GM18519 (cell line): ENCODE measurements around the gene TRIM9.

Source experiments
- ATAC-seq: cut with Tn5 transposase; IDR thresholded peaks from one replicate; pipeline ENCODE4 v1.9.1; 2021; ENCODE audit warnings: mild to moderate bottlenecking, moderate library complexity; ENCODE audit not compliant: unreplicated experiment, low FRiP score

TRIM9 gene

DNA sequence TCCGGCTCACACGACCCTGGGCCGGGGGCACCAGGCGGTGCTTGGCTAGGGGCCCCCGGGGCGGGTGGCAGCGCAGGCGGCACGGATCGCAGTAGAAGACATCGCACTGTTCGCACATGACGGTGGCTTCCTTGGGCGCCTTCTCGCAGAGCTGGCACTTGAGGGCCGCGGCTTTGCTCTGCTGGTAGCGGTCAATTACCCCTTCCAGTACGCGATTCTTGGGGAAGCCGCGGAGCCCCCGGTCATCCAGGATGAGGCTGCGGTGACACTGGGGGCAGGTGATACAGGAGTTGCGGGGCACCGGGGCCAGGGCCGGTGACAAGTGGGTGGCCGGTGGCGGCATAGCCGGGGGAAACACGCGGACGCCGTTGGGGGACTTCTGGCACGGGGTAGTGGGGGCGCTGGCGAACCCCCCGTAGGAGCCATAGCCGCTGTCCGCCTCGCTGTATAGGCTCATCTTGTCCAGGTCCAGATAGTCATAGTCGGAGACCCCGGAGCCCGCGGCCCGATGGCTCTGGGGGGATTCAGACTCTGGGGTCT, 553 bp downstream of the TRIM9 start:
- no peak for ATAC-seq

DNA sequence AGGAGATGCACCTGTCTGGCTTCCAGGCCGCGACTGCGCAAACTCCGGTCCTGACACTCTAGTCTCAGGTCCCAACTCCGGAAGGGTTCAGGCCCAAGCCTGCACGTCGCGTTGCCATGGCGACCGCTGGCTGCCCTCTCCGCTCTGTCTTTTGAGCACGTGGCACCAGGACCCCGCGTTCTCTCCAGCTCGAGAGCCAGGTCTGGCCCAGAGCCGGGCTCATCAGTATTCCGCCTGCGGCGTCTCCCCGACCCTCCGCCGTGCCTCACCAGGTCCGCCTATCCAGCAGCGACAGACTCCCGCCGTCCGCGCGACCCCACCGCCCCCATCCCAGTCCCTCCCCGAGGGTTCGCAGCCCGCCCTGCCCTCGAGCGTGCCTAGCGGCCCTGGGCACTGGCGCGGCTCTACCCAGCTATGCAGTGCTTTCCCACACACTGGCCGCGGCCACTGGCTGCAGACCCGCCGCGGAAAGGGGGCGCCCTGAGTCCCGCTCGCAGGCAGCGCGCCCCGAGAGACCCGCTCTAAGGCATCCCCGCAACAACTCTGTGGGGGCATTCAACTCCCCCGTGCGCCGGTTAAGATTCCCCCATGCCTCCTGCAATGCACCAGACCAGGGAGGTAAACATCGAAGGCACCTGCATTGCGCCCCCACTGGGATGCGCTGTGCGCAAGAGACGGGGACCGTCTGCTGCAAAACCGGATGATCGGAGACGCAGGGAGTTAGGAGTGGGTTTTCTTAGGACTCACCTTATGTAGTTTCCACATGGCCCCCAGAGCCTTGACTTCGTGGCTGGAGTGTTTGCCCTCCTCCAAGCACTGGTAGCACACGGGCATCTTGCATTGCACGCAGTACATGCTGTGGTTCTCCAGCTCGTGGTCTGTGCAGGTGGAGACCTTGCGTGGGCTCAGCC, 1.3 kb downstream of the TRIM9 start:
- no peak for ATAC-seq

DNA sequence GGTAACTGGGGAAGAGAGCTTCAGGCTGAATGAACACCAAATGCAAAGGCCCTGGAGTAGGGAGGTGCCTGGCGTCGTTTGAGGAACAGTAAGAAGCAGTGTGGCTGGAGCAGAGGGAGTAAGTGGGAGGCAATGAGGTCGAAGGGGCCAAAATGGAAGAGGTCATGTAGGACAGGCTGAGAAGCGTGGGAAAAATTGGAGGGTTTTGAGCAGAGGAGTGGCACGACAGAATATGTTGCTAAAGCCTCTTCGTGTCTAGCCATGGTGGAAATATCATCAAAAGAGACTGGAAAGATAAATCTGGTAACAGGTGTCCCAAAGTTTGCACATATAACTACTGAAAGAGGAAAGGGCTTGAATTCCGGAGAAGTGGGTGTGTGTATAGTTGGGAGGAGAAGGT, 1.9 kb downstream of the TRIM9 start:
- ATAC-seq = no peak

DNA sequence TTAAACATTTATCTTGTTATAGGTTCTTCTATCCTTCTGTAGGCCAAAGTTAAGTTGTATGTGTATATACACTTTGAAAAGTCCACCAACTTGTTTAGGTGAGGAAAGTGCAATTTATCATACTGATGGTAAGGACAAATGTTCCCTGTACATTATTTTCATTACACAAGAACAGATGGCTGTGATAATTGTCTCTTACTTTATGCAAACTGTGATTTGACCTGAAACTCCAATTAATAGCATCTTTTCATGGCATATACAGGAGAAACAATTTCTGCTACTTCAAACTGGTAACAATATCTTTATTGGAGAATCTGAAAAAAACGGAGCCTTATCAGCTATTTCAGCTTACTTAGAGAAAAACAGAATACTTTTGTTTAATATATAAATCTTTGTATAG, 5.6 kb downstream of the TRIM9 start:
- no peak for ATAC-seq

DNA sequence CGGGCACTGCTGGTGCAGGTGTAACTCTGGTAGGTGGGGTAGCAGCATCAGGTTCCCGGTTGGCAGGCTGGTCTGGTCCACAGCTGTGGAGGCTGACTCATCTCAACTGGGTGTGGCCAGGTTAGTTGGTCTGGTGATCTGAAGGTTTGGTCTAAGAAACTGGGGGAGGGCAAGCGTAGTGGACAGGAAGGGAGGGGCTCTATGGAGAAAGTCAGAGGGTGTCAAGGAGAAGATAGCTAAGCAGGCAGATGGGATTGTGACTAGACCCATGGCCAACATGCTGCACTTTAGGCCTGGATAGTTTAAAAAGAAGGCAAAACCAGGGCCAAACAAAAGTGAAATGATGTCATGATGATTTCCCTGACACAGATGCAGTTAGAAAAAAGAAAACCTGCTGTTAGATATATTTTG, 7.9 kb downstream of the TRIM9 start:
- no peak for ATAC-seq

DNA sequence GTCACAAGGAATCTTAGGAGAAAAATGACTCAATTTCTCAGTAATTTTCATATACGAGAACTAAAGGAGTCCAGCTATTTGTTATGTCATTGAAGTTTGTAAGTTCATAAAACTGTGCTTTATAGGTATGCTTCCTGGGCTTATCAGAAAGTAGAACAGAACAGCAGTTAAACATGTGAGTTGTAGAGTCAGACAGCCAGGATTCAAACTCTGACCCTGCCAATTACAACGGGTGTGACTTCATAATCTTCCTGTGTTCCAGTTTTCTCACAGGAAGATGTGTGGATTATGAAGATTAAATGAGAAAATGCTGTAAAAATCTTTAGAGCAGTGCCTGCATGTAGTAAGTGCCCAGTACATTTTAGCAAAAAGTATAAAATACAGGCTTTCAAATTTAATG, 8.9 kb downstream of the TRIM9 start:
- ATAC-seq = no peak

DNA sequence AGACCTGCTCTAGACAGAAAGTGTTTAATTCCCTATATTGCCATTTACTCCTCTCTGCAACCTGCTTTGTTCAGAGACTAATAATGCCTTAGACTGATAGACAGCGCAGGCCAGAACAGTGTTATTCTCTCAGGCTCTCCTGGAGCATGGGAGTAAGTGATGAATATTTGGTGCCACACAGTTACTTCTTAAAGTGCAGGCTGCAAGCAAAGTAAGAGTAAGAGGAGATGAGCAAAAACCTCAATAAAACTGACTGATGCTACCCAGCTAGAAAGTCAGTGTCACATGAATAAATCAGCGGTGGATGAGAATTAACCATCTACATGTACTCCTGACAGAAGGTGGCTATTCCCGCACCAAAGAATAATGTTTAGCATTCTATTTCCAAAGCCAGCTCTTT, 9.9 kb downstream of the TRIM9 start:
- ATAC-seq = no peak

DNA sequence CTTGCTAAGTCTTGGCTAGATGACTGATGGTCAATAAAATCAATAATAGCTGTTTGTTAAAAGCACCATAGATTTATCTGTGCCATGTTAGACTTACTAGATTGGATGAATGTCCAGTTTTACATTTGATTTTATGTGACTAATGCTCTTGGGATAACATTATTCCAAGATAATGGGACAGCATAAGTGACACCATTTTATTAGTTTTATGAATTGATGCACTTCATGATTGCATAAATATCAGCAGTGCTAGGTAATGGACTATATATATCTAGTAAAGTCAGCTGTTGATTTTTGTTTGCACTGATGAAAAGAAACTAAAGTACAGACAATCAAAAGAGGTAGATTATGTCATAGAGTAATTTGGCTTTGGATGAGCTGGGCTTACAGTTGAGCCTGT, 10.4 kb downstream of the TRIM9 start:
- ATAC-seq = no peak

DNA sequence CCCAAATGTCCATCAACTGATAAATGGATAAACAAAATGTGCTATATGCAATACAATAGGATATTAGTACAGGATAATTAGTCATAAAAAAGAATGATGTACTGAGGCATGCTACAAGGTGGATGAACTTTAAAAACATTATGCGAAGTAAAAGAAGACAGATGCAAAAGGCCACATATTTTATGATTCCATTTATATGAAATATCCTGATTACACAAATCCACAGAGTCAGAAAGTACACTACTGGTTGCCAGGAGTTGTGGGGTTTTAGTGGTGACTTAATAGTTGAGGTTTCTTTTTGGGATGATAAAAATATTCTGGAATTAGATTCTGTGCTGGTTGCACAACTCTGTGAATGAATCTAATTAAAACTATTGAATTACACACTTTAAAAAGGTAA, 12.6 kb downstream of the TRIM9 start:
- ATAC-seq = no peak

DNA sequence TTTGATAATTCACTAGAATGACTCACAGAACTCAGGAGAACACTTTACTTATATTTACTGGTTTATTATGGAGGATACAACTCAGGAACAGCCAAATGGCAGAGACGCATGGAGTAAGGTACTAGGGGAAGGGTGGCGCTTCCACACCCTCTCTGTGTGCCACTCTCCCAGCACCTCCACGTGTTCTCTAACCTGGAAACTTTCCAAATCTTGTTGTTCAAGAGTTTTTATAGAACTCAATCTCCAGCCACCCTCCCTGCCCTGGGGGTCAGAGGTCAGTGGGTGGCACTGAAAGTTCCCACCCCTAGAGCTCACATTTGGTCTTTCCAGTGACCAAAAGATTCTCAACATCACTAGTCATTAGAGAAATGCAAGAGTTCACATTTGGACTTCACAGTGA, 13.2 kb downstream of the TRIM9 start:
- ATAC-seq = no peak

DNA sequence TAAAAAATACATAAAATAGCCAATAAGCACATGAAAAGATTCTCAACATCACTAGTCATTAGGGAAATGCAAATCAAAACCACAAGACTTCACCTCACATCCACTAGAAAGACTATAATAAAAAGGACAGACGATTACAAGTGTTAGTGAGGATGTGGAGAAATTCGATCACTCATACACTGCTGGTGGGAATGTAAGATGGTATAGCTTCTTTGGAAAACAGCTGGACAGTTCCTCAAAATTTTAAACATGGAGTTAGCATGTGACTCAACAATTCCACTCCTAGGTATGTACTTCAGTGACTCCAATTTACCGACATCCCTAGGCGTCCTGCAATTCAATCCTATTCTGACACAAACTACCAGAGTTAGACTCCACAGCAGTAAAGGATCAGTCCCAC, 13.7 kb downstream of the TRIM9 start:
- no peak for ATAC-seq

DNA sequence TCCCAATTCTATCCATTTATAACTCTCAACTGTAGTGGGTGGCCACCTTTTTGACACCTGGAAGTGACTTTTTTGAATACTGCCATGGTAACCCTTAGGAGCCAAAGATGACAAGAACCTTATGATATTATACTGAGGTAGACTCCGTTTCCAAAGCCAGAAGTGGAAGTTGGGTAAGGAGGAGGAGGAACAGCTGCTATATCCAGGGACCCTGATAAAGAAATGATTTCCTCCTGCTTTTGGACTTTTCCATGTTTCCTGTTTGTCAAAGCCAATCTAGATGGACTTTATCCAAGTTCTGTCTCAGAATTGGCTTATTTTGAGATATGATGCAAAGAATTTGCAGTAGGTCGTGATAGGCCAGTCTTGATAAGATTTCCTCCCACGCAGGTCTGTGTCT, 14.3 kb downstream of the TRIM9 start:
- ATAC-seq = no peak

DNA sequence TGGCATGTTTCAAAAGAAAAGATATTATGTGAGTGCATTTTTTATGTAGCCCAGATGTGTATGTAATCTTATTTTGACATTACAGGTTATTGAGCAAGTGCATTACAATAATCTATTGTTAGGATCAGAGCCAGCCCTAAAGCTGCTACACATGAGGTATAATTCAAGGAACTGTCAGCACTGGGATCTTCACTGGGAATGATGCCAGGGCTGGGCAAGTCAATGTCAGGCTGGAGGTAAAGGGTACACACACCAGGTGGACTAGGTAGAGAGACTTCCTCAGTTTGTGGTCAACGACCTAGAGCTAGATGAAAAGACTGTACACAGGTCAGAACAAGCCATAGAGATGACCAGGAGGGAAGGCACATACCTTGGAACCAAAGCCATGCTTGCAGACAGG, 15.4 kb downstream of the TRIM9 start:
- no peak for ATAC-seq

DNA sequence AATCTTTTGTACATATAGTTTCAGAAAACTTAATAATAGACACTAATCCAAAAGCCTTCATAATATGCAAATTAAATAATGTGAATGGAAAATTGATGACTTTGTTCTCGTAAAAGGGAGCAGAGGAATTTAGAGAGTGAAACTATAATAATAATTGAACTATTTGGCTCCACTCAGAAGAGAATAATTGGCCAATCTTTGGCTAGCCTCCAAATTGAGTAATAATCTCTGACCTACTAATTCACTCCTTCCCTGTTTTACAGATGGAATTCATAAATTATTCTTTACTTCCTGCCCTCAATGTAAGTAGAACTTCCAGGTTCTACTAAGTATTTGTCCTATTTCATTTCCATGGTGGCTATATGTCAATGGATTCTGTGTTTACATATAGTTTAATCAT, 15.8 kb downstream of the TRIM9 start:
- ATAC-seq = no peak

DNA sequence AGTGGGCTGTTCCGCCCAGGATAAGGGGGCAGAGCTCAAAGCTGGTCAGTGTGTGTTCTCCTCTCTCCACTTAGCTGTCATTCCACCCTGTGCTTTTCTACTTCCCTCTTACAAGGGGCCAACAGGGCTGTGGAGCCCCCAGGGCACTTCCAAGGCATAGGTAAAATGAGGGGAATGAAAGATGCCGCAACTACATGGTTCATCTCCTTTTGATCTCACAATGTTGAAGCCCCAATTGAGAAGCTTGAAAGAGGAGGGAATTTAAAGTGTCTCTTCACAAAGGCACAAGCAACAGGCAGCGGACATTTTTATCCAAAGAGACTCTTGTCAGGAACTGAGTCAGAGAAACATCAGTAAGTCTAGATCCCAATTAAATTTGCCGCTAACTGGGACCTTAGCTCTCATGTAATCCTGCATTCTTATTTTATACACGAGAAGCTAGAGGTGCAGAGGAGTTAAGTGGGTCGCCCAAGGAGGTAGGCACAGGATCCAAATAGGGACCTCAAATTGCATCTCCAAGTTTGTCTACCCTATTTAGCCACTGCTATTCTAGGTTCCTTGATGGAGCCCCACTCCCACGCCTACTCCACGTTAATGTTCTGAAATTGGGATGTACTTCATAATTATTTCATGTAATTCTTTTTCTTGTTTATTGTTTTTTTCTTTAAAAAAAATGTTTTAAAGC, 20.1 kb downstream of the TRIM9 start:
- ATAC-seq = no peak

DNA sequence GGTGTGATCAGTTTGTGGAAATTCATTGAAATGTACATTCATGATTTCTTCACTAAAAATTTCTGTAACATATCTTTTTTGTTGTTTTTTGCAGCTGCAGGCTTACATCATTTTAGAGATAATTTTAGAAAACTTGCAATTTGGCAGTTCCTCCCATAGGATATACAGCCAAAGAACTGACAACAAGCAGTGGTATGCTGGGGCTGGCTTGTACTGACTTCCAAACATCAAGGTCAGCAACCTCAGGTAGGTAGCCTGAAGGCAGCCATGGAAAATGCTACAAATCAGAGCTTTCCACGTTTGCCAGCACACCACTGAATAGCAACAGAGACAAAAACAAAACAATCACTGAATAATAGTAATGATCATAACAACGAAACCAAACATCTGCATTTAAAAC, 21.2 kb downstream of the TRIM9 start:
- ATAC-seq = no peak

DNA sequence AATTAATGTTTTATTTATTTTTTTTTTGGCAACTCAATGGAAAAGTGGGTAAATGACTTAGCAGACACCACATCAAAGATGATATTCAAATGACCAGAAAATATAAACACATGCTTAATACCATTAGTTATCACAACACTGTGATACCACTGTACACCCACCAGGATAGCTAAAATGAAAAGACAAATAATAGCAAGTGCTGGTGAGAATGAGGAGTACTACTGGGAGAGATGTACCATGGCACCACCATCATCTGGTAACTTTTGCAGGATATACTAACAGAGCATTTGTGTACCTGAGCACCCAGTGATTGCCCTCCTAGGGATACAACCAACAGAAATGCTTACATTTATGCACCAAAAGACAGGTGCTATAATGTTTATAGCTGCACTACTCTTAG, 21.9 kb downstream of the TRIM9 start:
- ATAC-seq = no peak

DNA sequence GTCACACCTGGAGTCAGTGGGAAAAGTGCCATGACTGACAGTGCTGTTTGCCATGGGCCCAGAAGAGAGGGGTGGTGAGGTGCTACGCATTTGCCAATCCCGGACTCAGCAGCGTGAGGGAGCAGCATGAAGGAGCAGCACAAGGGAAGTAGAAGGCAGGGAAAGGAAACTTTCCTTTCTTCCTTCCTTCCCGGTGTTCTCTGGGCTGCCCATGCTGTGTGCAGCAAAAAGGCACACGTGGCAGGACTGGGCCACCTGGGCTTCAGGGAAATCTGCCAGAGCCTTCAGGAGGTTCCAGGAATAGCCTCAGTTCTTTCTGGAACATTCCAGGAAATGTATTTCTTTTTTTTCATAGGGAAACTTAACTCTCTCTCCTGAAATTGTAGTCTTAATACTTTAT, 23.0 kb downstream of the TRIM9 start:
- ATAC-seq = no peak

DNA sequence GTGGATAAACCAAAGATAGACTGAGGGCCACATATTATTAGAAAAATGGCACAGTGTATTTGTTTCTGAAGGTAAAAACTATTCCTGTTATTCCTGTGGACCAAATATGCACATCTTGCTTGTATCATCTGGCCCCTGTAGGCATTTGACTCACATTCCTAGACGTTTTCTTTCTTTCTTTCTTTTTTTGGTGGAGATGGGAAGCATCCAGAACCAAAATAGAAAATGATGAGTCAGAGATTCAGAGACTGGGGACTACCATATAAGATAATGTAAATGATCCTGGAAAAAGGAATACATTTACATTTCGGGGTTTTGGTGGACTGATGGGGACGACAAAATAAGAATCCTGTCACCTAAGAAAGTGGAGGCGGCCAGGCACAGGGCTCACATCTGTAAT, 24.2 kb downstream of the TRIM9 start:
- ATAC-seq = no peak

DNA sequence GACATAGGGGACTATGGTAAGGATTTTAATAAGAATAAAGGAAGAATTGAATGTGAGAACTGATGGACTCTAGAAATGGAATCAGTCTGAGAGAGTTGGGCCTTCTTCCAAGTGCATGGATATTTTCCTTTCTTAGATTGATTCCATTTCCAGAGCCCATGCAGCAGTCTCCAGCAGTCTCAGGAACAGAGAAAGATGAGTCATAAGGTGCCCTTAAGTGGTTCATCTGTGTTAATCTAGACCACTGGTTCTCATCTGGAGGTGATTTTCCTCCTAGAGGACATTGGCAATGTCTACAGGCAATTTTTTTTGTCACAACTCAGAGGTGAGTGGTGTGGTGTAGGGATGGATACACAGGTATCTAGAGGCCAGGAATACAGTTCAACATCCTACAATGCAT, 25.9 kb downstream of the TRIM9 start:
- ATAC-seq = no peak

DNA sequence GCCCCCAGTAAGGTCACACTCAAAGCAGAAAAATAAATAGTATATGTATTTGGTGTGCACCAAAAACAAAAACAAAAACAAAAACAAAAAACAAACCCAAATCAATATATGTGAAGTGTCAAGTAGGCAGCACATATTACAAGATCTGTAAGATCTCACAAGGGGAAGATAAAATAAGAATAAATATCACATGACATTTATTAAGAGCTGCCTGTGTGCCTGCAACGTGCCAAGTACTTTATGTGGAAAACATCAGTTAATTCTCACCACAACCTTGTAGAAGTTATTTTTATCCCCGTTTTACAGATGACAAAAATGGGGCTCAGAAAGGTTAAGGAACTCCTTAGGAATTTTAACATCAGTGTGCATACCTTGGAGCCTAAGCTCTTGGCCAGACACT, 26.6 kb downstream of the TRIM9 start:
- ATAC-seq = no peak

DNA sequence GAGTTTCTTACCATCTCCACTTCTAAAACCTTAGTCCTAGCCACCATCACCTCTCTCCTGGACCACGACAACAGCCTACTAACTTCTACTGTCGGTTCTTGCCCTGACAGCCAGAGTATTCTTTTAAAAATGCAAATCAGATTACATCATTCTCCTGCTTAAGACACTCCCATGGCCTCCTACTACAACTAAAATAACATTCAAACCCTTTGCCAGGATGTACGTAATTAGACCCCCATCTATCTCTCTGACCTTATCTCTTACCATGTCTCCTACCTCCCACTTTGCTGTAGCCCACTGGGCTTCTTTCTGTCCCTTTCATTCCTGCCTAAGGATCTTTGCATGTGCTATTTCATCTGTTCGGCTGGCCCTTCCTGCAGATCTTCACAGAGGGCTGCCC, 27.6 kb downstream of the TRIM9 start:
- ATAC-seq = no peak
